Superior temporal gyrus (tissue), 1 donor: Measurements from ENCODE around the gene SH2B3.

Experiments
- DNase-seq: peaks from one replicate; pipeline ENCODE4 v3.0.0-alpha.2; 2016; ENCODE audit errors: extremely low spot score

The SH2B3 gene

GRCh38 chr12:111427417-111428074 lies 21.8 kb downstream of the SH2B3 start:
- DNase-seq: no peak

GRCh38 chr12:111428081-111428727 lies 22.5 kb downstream of the SH2B3 start:
- no peak for DNase-seq

DNA sequence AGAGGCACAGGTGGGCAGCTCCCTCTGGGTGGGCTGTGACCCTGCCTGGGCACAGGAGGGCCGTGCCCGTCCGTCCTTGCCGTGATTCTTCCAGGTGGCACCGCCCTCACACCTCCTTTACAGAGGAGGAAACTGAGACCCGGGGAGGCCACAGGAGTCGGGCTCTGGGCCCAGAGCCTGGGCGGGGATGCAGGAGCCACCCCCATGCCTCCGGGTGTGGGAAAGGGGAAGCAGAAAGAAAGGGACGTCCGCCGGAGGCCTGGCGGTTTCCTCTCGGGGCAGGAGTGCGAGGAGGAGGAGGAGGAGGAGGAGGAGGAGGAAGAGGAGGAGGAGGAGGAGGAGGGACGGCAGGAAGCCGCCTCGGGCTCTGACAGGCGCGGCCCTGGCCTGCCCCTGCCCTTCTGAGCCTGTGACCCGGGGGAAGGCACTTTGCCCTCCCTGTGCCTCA lies 23.0 kb downstream of the SH2B3 start:
- DNase-seq: no peak

- DNase-seq: no peak
Observed at GRCh38 chr12:111429828-111430432, 24.2 kb downstream of the SH2B3 start.

- DNase-seq: no peak
Observed at GRCh38 chr12:111430433-111431353, 25.0 kb downstream of the SH2B3 start.

DNA sequence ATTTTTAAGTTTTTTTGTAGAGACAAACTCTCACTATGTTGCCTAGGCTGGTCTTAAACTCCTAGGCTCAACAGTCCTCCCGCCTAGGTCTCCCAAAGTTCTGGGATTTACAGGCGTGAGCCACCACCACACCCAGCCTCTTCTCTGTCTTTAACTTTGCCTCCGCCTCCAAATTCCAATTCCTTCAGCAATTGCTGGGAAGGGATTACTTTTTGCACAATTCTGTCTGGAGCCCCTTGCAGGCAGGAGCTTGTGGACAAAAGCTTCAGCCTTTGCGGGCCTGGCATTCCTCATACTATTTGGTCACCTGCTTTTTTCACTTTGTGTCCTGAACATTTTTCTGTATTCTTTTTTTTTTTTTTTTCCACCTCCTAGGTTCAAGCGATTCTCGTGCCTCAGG lies 26.0 kb downstream of the SH2B3 start:
- no peak for DNase-seq

DNA sequence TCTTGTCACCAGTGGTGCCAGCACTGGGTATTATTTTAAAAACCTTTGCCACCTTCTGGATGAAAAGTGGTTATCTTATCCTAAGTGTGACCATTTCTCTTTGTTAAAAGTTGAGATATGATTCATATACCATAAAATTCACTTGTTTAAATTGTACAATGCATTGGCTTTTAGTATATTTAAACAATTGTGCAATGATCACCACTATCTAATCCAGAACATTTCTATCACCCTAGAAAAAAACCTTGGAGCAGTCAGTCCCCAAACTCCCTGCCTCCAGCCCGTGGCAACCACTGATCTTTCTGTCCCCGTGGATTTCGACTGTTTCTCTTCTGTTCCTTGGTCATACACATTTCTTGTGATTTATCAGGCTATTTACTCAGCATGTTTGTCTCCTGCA lies 28.3 kb downstream of the SH2B3 start:
- no peak for DNase-seq

GRCh38 chr12:111434680-111435338 lies 29.1 kb downstream of the SH2B3 start:
- DNase-seq: peak; percentile 29

DNA sequence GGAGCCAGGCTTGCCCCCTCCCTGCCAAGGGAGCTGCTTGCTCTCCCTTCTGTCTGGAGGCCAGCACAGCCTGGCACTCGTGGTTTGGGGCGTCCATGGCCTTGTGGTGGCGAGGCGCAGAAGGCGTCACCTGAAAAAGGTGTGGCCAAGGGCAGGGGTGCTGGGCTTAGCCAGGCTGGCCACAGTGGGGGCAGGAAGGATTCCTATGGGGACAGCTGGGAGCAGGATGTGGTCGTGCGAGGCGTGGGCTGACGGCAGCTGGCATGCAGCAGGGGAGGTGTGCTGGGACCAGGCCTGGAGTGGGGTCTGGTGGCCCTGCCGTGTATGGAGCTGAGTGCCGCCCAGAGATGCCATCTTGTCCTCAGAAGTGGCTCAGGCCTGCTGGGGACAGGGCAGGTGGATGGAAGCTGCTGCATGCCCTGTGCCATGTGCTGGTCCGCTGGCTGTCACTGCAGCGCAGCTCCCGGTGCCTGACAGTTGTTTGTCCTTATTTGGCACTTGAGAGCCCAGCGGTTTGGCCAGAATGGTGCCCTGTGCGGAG lies 30.0 kb downstream of the SH2B3 start:
- no peak for DNase-seq

GRCh38 chr12:111436266-111436665 lies 30.5 kb downstream of the SH2B3 start:
- no peak for DNase-seq

DNA sequence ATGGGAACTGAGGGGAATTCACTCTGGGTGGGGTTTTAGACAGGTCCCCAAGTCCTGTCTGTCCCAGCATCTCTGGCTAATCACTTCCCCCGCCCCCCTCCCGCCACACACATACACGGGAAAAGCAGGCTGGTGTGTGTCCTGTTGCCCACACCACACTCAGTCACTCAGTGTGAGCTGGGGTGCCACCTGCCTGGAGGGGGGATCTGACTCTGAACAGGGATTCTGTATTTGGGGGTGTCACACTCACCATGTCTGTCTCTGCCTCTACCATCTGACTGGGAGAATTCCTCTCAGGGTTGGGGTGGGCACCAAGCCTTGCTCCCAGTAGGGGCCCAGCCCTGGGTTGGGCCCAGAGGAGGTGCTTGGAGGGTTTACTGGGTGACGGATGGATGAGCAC lies 31.1 kb downstream of the SH2B3 start:
- no peak for DNase-seq

DNA sequence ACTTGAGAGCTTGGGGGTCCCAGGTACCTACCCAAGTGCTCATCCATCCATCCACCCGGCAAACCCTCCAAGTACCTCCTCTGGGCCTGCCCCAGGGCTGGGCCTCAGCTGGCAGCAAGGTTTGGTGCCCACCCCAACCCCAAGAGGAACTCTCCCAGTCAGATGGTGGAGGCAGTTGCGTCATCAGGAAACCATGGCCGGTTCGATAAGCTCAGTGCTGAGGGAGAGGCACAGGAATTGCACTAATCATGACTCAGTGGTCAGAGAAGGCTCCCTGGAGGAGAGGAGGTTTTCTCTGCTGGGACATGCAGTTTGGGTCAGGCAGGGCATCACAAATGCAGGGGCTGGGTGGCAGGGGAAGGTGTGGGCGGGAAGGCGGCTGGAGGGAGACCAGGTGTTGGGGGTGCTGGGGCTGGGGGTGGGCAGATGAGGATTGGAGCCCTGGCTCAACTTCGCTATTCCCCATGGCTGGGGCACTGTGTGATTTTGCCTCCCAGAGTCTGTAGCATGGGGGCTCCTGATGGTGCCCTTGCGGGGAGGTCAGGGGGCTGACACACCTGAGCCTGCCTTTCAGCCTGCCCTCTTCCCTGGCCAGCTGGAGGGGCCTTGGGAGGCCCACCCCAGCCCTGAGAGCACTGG lies 32.2 kb downstream of the SH2B3 start:
- no peak for DNase-seq

DNA sequence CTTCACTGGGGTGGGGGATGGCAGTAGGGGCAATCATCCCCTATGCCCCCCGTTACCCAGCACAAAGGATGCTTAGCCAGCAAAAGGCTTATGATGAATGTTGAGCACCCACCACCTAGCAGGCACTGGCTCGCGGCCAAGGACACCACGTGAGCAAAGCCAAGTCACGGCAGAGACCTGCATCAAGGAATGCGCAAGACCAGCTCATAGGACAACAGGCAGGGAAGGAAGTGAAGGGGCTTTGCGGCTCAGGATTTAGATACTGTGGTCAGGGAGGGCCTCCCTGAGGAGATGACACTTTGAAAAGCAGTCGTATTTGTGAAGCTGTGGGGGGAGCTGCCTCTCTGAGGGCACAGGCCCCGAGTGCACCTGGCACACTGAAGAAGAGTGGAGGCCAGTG lies 32.8 kb downstream of the SH2B3 start:
- no peak for DNase-seq

DNA sequence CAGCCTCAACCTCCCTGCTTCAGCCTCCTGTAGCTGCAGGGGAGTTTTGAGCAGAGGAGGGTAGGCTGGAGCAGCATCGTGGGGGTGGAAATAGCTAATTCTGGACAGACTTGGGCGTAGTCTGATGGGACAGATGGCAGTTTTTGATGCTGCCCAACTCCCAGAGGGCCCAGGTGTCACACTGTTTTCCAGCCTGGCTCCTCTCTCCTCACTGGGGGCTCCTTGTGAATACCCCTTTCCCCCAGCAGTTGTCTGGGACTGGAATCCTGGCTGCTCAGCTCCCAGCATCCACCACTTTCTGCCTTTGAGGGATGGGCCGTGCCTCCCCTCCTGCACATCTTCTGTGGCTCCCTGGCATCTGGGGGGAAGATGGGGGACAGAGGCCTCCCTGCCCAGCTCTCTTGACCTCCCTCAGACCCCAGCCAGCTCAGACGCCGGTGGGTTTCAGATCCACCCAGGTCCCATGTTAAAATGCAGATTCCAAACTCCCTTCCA lies 34.0 kb downstream of the SH2B3 start:
- DNase-seq: no peak

DNA sequence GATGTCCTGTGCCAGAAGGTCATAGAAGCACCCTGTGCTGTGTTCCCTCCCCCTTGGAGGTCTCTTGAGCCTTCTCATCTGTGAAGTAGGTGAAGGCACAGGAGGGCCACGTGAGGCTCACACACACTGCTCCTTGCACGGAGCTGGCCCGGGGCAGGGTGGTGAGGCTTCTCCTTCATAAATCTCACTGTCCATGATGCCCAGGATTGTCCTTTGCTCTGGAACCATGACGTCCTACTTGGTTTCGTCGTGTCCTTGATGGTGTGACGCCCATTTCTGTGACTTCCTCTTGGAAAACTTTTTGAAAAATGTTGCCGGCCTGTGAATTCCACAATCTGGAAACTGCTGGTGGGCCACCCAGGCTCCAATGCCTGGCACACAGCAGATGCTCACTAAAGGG lies 34.4 kb downstream of the SH2B3 start:
- DNase-seq: no peak

DNA sequence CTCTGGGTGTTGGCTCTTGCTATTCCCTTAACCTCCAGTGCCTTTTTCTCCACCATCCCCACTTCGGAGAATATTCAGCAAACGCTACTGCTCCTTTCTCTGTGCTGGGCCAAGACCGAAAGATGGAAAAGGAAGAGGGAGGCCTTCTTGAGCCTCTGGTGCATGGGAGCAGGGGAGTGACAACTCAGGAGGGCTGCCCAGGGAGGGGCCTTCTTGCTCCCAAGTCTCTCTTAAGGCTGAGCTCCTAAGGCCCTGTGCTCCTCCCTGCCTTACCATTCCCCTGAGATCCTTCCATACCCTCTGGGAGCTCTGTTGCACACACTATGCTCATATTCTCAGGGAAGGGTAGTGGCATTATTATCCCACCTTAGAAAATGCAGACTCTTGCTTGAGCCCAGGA lies 34.9 kb downstream of the SH2B3 start:
- no peak for DNase-seq

- DNase-seq: no peak
Observed at GRCh38 chr12:111441107-111441928, 35.6 kb downstream of the SH2B3 start.

DNA sequence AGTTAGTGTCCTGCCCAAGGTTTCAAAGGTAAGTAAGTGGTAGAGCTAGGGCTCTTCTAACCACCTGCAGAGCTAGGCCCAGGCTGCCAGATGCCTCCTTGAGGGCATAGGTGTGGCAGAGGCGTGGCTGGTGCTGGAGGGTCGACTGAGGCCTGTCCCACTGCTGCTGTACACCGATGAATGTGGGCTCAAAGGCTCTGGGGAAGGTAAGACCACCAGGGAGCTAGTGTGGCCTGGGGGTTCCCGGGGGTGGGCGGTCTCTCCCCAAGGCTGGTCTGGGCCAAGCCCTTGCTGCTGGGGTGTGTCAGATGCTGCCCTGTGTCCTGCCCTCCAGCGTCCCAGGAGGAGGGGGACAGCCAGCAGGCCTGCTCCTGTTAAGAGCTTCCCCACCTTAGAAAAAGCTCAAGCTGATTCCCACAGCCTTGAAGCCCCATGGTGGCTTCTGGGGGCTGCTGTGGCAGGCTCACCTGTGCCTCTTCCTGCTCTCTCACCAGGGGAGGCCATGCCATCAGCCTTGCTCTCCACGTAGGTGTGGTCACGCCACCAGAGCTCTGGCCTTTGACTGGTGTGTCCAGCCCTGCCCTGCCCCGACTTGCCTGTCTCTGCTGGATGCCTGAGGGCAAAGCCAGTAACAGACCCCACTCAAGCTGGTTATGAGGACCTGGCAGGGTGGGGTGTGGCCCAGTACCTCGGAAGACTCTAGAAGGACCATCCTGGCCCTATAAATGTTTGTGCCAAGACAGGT lies 36.8 kb downstream of the SH2B3 start:
- DNase-seq: no peak

GRCh38 chr12:111443086-111443485 lies 37.4 kb downstream of the SH2B3 start:
- no peak for DNase-seq
